ENCODE data around the gene STK32C. TPM values are rescaled to one million over a fixed set of nuclear protein-coding genes. Genes with fewer than 3 reads are reported as not detected.

Gene STK32C
- total RNA-seq, 1 donor from 2014 or later: 12.2 TPM

DNA sequence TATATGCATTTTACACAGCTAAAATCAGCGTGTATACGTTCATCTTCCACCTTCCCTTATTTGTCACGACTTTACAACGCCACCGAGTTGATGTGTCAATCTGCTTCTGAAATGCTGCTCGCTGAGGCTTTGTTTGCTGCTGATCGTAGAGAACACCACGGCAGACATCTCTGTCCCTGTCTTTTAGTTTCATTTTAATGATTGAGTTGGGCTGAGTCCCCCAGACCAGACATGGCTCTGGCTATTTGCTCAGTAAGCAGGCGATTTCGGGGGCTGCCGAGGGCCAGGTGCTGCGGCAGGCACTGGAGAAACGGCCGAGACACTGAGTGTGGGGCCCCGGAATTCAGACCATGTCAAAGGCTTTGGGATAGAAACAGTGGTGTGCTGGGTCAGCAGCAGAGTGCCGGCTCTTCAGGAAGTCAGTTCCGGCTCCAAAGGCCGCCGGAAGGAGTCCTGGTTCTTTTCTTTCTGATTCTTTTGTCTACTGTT is 29.2 kb upstream of the STK32C start:
- Histone ChIP-seq H3K4me3 (ENCODE audit: low read depth, low read length) (no peak overlapping the region), H3K27me3 (ENCODE audit: control insufficient read depth, insufficient read depth, low read length) (no peaks in the 10 kb centered on the region), H3K36me3 (ENCODE audit: control insufficient read depth, insufficient read depth, low read length) (no peaks in the 10 kb centered on the region)
- DNase-seq (ENCODE audit: low read depth): no peak
- TF ChIP-seq, protein P1, sequence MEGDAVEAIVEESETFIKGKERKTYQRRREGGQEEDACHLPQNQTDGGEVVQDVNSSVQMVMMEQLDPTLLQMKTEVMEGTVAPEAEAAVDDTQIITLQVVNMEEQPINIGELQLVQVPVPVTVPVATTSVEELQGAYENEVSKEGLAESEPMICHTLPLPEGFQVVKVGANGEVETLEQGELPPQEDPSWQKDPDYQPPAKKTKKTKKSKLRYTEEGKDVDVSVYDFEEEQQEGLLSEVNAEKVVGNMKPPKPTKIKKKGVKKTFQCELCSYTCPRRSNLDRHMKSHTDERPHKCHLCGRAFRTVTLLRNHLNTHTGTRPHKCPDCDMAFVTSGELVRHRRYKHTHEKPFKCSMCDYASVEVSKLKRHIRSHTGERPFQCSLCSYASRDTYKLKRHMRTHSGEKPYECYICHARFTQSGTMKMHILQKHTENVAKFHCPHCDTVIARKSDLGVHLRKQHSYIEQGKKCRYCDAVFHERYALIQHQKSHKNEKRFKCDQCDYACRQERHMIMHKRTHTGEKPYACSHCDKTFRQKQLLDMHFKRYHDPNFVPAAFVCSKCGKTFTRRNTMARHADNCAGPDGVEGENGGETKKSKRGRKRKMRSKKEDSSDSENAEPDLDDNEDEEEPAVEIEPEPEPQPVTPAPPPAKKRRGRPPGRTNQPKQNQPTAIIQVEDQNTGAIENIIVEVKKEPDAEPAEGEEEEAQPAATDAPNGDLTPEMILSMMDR (IDR thresholded peaks at IDR 0.05; ENCODE audit: insufficient read depth, low read length, poor library complexity, severe bottlenecking): no peak

DNA sequence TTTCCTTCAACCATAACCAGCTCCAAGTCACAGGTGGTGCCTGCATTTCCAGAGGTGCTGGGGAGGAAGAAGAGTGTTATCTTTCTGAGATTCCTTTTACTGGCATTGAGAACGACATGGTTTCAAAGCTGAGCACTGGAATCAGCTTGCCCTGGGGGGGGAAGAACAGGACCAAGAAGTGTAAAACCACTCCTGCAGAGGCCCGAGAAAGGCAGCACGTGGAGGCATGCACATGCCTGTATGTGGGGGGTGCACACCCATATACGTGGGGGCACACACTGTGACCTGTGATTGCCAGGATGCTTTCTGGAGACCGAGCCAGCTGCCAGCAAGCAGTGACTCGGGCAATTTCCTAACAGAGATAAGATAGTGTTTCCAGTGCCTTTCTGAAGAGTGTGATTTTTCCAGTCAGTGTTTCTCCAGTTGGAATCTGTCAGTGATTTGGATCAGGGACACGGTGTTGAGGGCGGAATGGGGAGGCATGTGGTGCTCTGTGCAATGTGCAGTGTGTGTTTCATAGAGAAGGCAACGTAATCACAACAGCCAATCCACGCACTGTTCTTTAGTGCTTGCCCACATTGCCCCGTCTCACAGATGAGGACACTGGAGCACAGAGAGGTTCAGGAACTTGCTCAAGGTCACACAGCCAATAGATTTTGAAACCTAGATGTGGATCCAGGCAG is 28.5 kb upstream of the STK32C start:
- DNase-seq (ENCODE audit: low read depth): no peak
- TF ChIP-seq, protein P1 (IDR thresholded peaks at IDR 0.05; ENCODE audit: insufficient read depth, low read length, poor library complexity, severe bottlenecking): no peak
- H3K27me3 ChIP-seq (ENCODE audit: control insufficient read depth, insufficient read depth, low read length): no peaks in the 10 kb centered on the region
- H3K4me3 ChIP-seq (ENCODE audit: low read depth, low read length): no peak overlapping the region
- H3K36me3 ChIP-seq (ENCODE audit: control insufficient read depth, insufficient read depth, low read length): no peaks in the 10 kb centered on the region

DNA sequence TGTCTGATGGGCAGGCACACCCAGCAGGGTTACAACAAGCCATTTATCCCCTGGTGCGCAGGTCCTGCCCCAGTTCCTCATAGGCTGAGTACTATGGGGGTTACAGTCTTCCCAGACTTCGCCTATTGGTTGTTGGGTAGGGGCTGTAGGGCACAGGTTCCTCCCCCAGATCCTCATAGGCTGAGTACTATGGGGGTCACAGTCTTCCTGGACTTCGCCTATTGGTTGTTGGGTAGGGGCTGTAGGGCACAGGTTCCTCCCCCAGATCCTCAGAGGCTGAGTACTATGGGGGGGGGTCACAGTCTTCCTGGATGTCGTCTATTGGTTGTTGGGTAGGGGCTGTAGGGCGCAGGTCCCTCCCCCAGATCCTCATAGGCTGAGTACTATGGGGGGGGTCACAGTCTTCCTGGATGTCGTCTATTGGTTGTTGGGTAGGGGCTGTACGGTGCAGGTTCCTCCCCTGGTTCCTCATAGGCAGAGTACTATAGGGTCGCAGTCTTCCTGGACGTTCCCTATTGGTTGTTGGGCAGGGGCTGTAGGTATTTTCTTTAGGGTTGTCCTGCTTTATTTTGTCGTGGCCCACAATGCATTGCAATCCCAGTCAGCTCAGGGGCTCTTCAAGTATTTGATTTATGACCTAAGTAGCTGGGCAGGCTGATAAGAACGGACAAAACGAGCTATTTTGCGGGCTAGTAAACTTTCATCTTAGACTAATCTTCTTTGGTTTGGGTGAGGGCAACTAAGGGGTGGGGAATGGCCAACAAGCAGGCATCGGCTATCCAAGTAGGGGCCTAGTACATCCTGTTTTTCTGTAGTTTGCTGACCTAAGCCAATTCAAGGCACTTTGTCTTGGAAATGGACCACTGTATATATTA is 27.7 kb upstream of the STK32C start:
- TF ChIP-seq, protein P1 (IDR thresholded peaks at IDR 0.05; ENCODE audit: insufficient read depth, low read length, poor library complexity, severe bottlenecking): no peak
- Histone ChIP-seq H3K36me3 (ENCODE audit: control insufficient read depth, insufficient read depth, low read length) (no peaks in the 10 kb centered on the region), H3K27me3 (ENCODE audit: control insufficient read depth, insufficient read depth, low read length) (no peaks in the 10 kb centered on the region), H3K4me3 (ENCODE audit: low read depth, low read length) (no peak overlapping the region)
- DNase-seq (ENCODE audit: low read depth): no peak

DNA sequence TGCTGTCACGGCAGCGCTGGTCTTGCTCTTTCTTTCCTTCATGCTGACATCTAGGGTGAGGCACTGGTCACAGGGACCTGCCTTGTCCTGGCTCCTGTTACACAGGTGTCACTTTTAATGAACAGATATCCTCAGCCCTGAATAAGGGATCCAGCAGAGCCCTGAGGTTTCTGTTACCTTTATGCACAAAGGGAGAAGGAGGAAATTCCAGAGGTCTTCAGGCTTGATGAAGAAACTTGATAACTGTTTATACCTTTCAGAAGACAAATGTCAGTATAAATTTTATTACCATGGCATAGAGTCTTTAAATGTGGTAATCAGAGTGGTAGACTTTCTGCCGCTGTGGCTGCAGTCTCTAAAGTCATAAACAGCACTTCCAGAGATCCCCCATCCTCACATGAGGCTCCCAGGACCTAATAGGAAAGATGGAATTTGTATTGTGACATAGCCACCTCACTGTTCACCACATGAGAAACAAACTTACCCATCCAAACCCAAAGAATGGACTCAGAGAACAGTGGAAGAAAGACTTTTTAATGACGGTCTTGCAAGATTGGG is 27.0 kb upstream of the STK32C start:
- H3K27me3 ChIP-seq (ENCODE audit: control insufficient read depth, insufficient read depth, low read length): no peaks in the 10 kb centered on the region
- TF ChIP-seq, protein P1 (IDR thresholded peaks at IDR 0.05; ENCODE audit: insufficient read depth, low read length, poor library complexity, severe bottlenecking): no peak
- no peaks in the 10 kb centered on the region for H3K36me3 ChIP-seq (ENCODE audit: control insufficient read depth, insufficient read depth, low read length)
- DNase-seq (ENCODE audit: low read depth): no peak
- H3K4me3 ChIP-seq (ENCODE audit: low read depth, low read length): no peak overlapping the region

DNA sequence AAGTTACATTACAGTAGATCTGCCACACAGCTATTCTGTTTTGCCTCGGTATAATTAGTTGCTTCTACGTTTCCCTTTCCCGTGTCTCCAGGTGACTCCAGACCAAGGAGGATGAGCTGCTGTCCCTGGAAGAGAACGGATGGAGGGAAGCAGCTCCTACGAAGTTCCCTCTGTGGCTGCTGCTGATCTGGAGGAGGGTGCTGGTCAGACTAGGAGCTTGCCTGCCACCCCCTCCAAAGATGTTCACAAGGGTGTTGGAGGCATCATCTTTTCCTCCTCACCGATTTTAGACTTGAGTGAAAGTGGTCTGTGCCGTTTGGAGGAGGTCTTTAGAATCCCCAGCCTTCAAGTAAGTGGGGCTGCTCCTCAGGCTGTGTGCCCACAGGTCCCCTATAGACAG is 25.6 kb upstream of the STK32C start:
- TF ChIP-seq, protein P1 (IDR thresholded peaks at IDR 0.05; ENCODE audit: insufficient read depth, low read length, poor library complexity, severe bottlenecking): no peak
- H3K36me3 ChIP-seq (ENCODE audit: control insufficient read depth, insufficient read depth, low read length): no peaks in the 10 kb centered on the region
- DNase-seq (ENCODE audit: low read depth): no peak
- H3K4me3 ChIP-seq (ENCODE audit: low read depth, low read length): no peak overlapping the region
- H3K27me3 ChIP-seq (ENCODE audit: control insufficient read depth, insufficient read depth, low read length): no peaks in the 10 kb centered on the region

Measured in kidney epithelial cell (primary cell).